GM12801 (cell line): ENCODE results near the gene LRRC9.

Source experiments
- TF ChIP-seq, protein P1 (sequence below): IDR thresholded peaks from one replicate; pipeline ENCODE4 v1.5.1; 2011; ENCODE audit warnings: control low read depth; ENCODE audit not compliant: insufficient read length; ENCODE audit errors: extremely low read depth

LRRC9 gene

DNA sequence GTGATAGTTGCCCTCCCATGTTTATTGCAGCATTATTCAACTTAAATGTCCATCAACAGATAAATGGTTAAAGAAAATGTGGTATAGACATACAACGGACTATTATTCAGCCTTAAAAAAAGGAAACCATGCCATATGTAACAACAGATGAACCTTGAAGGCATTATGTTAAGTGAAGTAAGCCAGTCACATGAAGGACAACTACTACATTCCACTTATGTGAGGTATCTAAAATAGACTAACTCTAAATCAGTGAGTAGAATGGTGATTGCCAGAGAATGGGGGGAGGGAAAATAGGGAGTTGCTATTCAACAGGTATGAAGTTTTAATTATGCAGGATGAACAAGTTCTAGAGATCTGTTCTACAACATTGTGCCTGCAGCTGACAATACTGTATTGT, 181.8 kb downstream of the LRRC9 start:
- TF ChIP-seq, protein P1, sequence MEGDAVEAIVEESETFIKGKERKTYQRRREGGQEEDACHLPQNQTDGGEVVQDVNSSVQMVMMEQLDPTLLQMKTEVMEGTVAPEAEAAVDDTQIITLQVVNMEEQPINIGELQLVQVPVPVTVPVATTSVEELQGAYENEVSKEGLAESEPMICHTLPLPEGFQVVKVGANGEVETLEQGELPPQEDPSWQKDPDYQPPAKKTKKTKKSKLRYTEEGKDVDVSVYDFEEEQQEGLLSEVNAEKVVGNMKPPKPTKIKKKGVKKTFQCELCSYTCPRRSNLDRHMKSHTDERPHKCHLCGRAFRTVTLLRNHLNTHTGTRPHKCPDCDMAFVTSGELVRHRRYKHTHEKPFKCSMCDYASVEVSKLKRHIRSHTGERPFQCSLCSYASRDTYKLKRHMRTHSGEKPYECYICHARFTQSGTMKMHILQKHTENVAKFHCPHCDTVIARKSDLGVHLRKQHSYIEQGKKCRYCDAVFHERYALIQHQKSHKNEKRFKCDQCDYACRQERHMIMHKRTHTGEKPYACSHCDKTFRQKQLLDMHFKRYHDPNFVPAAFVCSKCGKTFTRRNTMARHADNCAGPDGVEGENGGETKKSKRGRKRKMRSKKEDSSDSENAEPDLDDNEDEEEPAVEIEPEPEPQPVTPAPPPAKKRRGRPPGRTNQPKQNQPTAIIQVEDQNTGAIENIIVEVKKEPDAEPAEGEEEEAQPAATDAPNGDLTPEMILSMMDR = no peak

DNA sequence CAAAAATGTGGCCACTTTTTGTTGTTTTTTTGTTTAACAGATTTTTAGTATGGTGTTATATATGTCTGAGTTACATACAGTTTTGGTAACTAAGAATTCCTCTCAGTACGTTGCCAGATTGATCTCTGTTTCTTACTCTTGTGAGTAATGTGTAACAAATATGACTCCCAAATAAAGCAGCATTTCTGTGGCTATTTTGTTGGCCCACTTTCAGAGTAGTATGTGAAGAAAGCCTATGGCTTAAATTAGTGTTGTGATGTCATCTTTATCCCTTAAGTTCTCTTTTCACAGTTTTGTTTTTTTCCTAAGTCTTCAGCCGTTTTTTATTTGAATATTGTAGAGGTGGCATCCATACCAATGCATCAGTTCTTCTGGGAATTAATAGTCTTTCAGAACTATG, 182.4 kb downstream of the LRRC9 start:
- TF ChIP-seq, protein P1 = no peak

DNA sequence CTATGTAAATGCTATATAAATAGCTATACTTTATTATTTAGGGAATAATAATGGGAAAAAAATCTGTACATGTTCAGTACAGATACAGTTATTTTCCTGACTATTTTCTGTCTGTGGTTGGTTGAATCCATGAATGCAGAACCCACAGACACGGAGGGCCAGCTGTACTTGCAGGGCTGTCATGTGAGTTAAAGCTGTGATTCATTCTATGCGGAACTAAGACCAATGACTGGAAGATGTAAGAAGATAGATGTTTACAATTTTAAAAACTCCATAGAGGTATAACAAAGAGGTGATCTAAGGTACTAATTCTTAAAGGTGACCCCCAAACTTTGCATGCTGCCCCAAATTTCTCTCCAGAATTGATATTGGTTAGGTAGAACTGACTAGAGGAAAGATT, 186.4 kb downstream of the LRRC9 start:
- TF ChIP-seq, protein P1 = no peak

DNA sequence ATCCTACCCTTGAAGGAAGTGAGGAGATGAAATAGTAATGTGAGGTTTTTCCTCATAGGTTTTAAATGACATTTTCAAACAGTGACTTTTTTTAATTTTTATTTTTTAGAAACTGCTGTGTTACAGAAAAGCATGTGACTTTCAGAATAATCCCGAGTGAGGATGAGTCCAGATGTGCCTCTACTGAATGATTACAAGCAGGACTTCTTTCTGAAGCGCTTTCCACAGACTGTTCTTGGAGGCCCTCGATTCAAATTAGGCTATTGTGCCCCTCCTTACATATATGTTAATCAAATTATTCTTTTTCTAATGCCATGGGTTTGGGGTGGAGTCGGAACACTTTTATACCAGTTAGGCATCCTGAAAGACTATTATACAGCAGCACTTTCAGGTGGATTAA, 187.5 kb downstream of the LRRC9 start:
- TF ChIP-seq, protein P1 = no peak

DNA sequence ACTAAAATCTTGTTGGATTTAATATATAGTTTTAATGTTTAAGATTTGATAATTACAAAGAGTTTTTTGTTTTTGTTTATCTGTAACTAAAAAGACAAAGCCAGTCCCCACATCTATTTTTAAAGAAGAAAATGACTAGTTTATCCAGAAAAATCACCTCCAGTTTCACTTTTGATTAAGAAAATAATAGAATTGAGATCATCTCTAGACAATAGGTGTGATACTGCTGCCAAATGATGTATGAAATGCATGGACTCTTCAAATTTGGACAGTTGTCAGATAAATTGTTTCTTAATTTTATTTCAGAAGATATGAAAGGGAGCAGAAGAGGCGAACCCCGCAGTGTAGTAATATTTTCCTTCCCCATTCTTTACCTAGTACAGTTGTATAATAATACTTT, 191.8 kb downstream of the LRRC9 start:
- TF ChIP-seq, protein P1 = no peak
